A673 (cell line): ENCODE results near the gene MAOB. TPM values are rescaled to one million over a fixed set of nuclear protein-coding genes. Genes with fewer than 3 reads are reported as not detected.

Experiments
- BruUV-seq: library from RNA; stranded (reverse); fragments of 400-500 nt; replicated peaks from 2 replicates; lab custom pipeline; 2021; lab: Mats Ljungman, UMichigan
- CTCF ChIA-PET: fragments of 300-600 bp; sonication (Branson Sonifier 250); formaldehyde crosslinking; loops from one replicate; lab custom pipeline; 2022; ENCODE audit warnings: antibody characterized with exemption; lab: Charles Lee
- POLR2A ChIA-PET: fragments of 300-600 bp; sonication (Branson Sonifier 250); formaldehyde crosslinking; loops from one replicate; lab custom pipeline; 2022; ENCODE audit warnings: antibody characterized with exemption; ENCODE audit not compliant: low non-redundant PET; lab: Charles Lee
- DNase-seq: peaks from one replicate; pipeline ENCODE4 v3.0.0-alpha.2; 2015; ENCODE audit warnings: low spot score
- H3K27ac ChIP-seq: fragments of 200-600 bp; sonication (generic); 2 replicates; pipeline ENCODE4 v1.5.1; 2016; ENCODE audit warnings: mixed run types, low read depth, mild to moderate bottlenecking, mixed read lengths, antibody characterized with exemption, low read length; ENCODE audit not compliant: poor library complexity, severe bottlenecking
- H3K27me3 ChIP-seq: fragments of 200-600 bp; sonication (generic); replicated peaks from 2 replicates; pipeline ENCODE4 v1.6.1; 2017; ENCODE audit warnings: mixed run types, low read depth, mild to moderate bottlenecking, mixed read lengths, antibody characterized with exemption, low read length; ENCODE audit not compliant: insufficient read depth, poor library complexity
- H3K36me3 ChIP-seq: fragments of 200-600 bp; sonication (generic); 2 replicates; pipeline ENCODE4 v1.6.1; 2016; ENCODE audit warnings: mixed run types, mild to moderate bottlenecking, mixed read lengths, antibody characterized with exemption, low read length; ENCODE audit not compliant: insufficient read depth, poor library complexity, severe bottlenecking
- H3K4me1 ChIP-seq: fragments of 200-600 bp; sonication (generic); 2 replicates; pipeline ENCODE4 v1.6.1; 2017; ENCODE audit warnings: mixed run types, mild to moderate bottlenecking, mixed read lengths, antibody characterized with exemption, low read length; ENCODE audit not compliant: insufficient read depth, poor library complexity, severe bottlenecking
- H3K4me3 ChIP-seq: fragments of 200-600 bp; sonication (generic); 2 replicates; pipeline ENCODE4 v1.5.1; 2016; ENCODE audit warnings: low read depth, mixed run types, mild to moderate bottlenecking, mixed read lengths, low read length; ENCODE audit not compliant: poor library complexity, severe bottlenecking
- H3K9me3 ChIP-seq: fragments of 200-600 bp; sonication (generic); 2 replicates; pipeline ENCODE4 v1.6.1; 2016; ENCODE audit warnings: mixed run types, low read depth, mild to moderate bottlenecking, mixed read lengths, antibody characterized with exemption, low read length; ENCODE audit not compliant: poor library complexity, severe bottlenecking
- CTCF ChIP-seq: fragments of 300-800, 200-600 bp; sonication (generic); conservative IDR thresholded peaks from 2 replicates; pipeline ENCODE4 v1.5.1; 2017; ENCODE audit warnings: low read depth, mild to moderate bottlenecking, antibody characterized with exemption, low read length, moderate library complexity, mixed read lengths
- EZH2 ChIP-seq: fragments of 200-600 bp; sonication (generic); IDR thresholded peaks from 2 replicates; pipeline ENCODE4 v1.6.1; 2017; ENCODE audit warnings: borderline replicate concordance, low read depth, mild to moderate bottlenecking, mixed read lengths, antibody characterized with exemption, low read length; ENCODE audit not compliant: poor library complexity, severe bottlenecking
- intact Hi-C: fragments of 100-400 bp; cut with micrococcal nuclease; formaldehyde crosslinking; loops from one replicate; pipeline ENCODE4 v1.10.0; 2022; ENCODE audit not compliant: unreplicated experiment
- total RNA-seq: library from RNA; stranded (reverse); gene quantifications from 2 replicates; pipeline ENCODE4 v1.2.3, GENCODE V29; 2021

Gene MAOB
- total RNA-seq, 1 experiment from 2014 or later = not detected

GRCh38 chrX:43716696-43717095 lies 165.6 kb downstream of the MAOB start:
- H3K36me3 ChIP-seq = no peaks in the 10 kb centered on the region
- H3K4me1 ChIP-seq = no peaks in the 10 kb centered on the region
- ChIA-PET POLR2A (no interaction called here), CTCF (no interaction called here)
- TF ChIP-seq CTCF (no peak), EZH2 (no peak)
- no peak for DNase-seq
- H3K27ac ChIP-seq = no peak overlapping the region
- no peaks in the 10 kb centered on the region for H3K27me3 ChIP-seq
- H3K4me3 ChIP-seq = no peak overlapping the region
- intact Hi-C loops = no loop called here
- no peaks in the 10 kb centered on the region for H3K9me3 ChIP-seq
- BruUV-seq = no TSS peak

Other genes starting within 250 kb of the MAOB start
- gene MAOA, start 226.2 kb downstream of the MAOB start, total RNA-seq = 6.1 and 8.5 TPM in 2 replicates
- not detected in 2 replicates for gene NDP, start 90.9 kb upstream of the MAOB start, total RNA-seq